ENCODE measurements around the gene PTCD1.

GRCh38 chr7:99393355-99394187 lies 45.0 kb downstream of the PTCD1 start:
- TF ChIP-seq CTCF (IDR thresholded peaks at IDR 0.05) (no peak), EZH2phosphoT487 (IDR thresholded peaks at IDR 0.05) (no peak)
